ENCODE data around the gene APBA1.

DNA sequence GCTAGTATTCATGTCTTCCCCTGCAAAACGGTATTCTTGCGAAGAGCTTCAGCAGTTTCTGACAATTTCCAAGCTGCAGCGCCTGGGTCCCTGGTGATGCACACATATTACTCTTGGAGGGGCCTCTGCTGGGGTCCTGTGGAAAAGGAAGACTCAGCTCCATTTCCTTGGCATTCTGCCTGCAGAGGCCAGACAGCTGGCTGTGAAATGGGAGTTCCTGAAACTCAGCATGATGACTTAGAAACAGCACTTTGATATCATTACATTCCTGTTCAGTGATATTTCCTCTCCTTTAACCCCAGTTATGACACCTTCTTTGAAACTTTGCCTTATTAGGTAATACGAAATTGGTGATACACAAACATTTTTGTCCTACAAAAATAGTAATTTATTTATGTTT lies 98.5 kb downstream of the APBA1 start:
- TF ChIP-seq CEBPB (IDR thresholded peaks at IDR 0.05; ENCODE audit: low read depth, low read length) (no peak), POLR2A (IDR thresholded peaks at IDR 0.05; ENCODE audit: low read depth, low read length) (no peak), RFX5 (IDR thresholded peaks at IDR 0.05; ENCODE audit: low read depth, low read length) (no peak), MAFK (IDR thresholded peaks at IDR 0.05; ENCODE audit: low read depth, low read length) (no peak)
- TF ChIP-seq, protein P1, sequence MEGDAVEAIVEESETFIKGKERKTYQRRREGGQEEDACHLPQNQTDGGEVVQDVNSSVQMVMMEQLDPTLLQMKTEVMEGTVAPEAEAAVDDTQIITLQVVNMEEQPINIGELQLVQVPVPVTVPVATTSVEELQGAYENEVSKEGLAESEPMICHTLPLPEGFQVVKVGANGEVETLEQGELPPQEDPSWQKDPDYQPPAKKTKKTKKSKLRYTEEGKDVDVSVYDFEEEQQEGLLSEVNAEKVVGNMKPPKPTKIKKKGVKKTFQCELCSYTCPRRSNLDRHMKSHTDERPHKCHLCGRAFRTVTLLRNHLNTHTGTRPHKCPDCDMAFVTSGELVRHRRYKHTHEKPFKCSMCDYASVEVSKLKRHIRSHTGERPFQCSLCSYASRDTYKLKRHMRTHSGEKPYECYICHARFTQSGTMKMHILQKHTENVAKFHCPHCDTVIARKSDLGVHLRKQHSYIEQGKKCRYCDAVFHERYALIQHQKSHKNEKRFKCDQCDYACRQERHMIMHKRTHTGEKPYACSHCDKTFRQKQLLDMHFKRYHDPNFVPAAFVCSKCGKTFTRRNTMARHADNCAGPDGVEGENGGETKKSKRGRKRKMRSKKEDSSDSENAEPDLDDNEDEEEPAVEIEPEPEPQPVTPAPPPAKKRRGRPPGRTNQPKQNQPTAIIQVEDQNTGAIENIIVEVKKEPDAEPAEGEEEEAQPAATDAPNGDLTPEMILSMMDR (conservative IDR thresholded peaks at IDR 0.05; ENCODE audit: low read depth, low read length) = no peak
- TF ChIP-seq, protein P2, sequence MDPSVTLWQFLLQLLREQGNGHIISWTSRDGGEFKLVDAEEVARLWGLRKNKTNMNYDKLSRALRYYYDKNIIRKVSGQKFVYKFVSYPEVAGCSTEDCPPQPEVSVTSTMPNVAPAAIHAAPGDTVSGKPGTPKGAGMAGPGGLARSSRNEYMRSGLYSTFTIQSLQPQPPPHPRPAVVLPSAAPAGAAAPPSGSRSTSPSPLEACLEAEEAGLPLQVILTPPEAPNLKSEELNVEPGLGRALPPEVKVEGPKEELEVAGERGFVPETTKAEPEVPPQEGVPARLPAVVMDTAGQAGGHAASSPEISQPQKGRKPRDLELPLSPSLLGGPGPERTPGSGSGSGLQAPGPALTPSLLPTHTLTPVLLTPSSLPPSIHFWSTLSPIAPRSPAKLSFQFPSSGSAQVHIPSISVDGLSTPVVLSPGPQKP (IDR thresholded peaks at IDR 0.05; ENCODE audit: borderline replicate concordance, low read depth, low read length) = no peak

Measured in IMR-90 (cell line).